SK-N-MC (cell line): ENCODE results near the gene MSI1.

Source experiments
- EZH2 ChIP-seq: fragments of 200-600 bp; sonication (generic); IDR thresholded peaks from one replicate; pipeline ENCODE4 v1.6.1; 2017; ENCODE audit warnings: antibody characterized with exemption
- POLR2AphosphoS5 ChIP-seq: IDR thresholded peaks from 2 replicates; pipeline ENCODE4 v1.6.1; 2012; ENCODE audit warnings: mild to moderate bottlenecking, low read depth, low read length, borderline replicate concordance

GRCh38 chr12:120352117-120352516, 16.8 kb downstream of the MSI1 start:
- TF ChIP-seq EZH2 (no peak), POLR2AphosphoS5 (no peak)
